GF-D8 (cell line): ENCODE results near the gene LY86.

Experiments used
- DNase-seq: peaks from one replicate; lab custom pipeline; 2025; lab: John Stamatoyannopoulos, UW

Gene LY86

GRCh38 chr6:6623553-6623952 is 35.0 kb downstream of the LY86 start:
- DNase-seq, result no peak

GRCh38 chr6:6624269-6624990 is 35.9 kb downstream of the LY86 start:
- DNase-seq, result no peak

- no peak for DNase-seq
Measured at GRCh38 chr6:6626187-6626586, 37.7 kb downstream of the LY86 start.

GRCh38 chr6:6629402-6629801 is 40.9 kb downstream of the LY86 start:
- no peak for DNase-seq

- DNase-seq, result peak; percentile 5
Measured at GRCh38 chr6:6631053-6631452, 42.5 kb downstream of the LY86 start.

- peak; percentile 71 for DNase-seq
Measured at GRCh38 chr6:6631534-6632276, 43.2 kb downstream of the LY86 start.

GRCh38 chr6:6633898-6634734 is 45.6 kb downstream of the LY86 start:
- DNase-seq, result no peak

- DNase-seq, result no peak
Measured at GRCh38 chr6:6634735-6635075, 46.2 kb downstream of the LY86 start.

GRCh38 chr6:6635291-6635690 is 46.8 kb downstream of the LY86 start:
- no peak for DNase-seq

GRCh38 chr6:6635869-6636268 is 47.3 kb downstream of the LY86 start:
- DNase-seq, result no peak

GRCh38 chr6:6639572-6639971 is 51.1 kb downstream of the LY86 start:
- no peak for DNase-seq

- no peak for DNase-seq
Measured at GRCh38 chr6:6640926-6641325, 52.4 kb downstream of the LY86 start.

- DNase-seq, result no peak
Measured at GRCh38 chr6:6643398-6643797, 54.9 kb downstream of the LY86 start.

- DNase-seq, result no peak
Measured at GRCh38 chr6:6645261-6645917, 56.9 kb downstream of the LY86 start.

GRCh38 chr6:6646384-6646783 is 57.9 kb downstream of the LY86 start:
- no peak for DNase-seq

GRCh38 chr6:6646859-6647258 is 58.3 kb downstream of the LY86 start:
- no peak for DNase-seq

GRCh38 chr6:6648692-6649343 is 60.3 kb downstream of the LY86 start:
- no peak for DNase-seq

- DNase-seq, result no peak
Measured at GRCh38 chr6:6649824-6650349, 61.4 kb downstream of the LY86 start.

GRCh38 chr6:6650839-6651238 is 62.3 kb downstream of the LY86 start:
- no peak for DNase-seq

- no peak for DNase-seq
Measured at GRCh38 chr6:6651335-6651734, 62.8 kb downstream of the LY86 start.

- DNase-seq, result no peak
Measured at GRCh38 chr6:6652932-6653331, 64.4 kb downstream of the LY86 start.
